ENCODE results near the gene CEP112.

GRCh38 chr17:65629234-65629690, 562.7 kb downstream of the CEP112 start:
- TF ChIP-seq CTCF (IDR thresholded peaks at IDR 0.05) (no peak), POLR2A (IDR thresholded peaks at IDR 0.05) (no peak)
